Measurements from ENCODE around the gene GIMAP8.

Gene GIMAP8

GRCh38 chr7:150444674-150445365 is 5.6 kb upstream of the GIMAP8 start:
- peaks cover 31% of the 10 kb centered on the region for H3K4me1 ChIP-seq (ENCODE audit: low read depth, poor library complexity, severe bottlenecking)
- H3K36me3 ChIP-seq (ENCODE audit: insufficient read depth): no peaks in the 10 kb centered on the region
- TF ChIP-seq CTCF (conservative IDR thresholded peaks at IDR 0.05; ENCODE audit: low read depth, low read length): no peak
- no peak overlapping the region for H3K27ac ChIP-seq
- H3K4me2 ChIP-seq: no peak overlapping the region
- no peaks in the 10 kb centered on the region for H3K27me3 ChIP-seq (ENCODE audit: insufficient read depth, low read depth)
- H4K20me1 ChIP-seq (ENCODE audit: insufficient read depth): no peaks in the 10 kb centered on the region
- H2AFZ ChIP-seq (ENCODE audit: low read depth): no peak overlapping the region
- no peak overlapping the region for H3K4me3 ChIP-seq (IDR thresholded peaks at IDR 0.05; ENCODE audit: insufficient read depth, low read depth, low read length)
- H3K79me2 ChIP-seq (ENCODE audit: insufficient read depth, low read depth): no peaks in the 10 kb centered on the region
- no peak overlapping the region for H3K9ac ChIP-seq

GRCh38 chr7:150446288-150446938 is 4.0 kb upstream of the GIMAP8 start:
- Histone ChIP-seq H3K79me2 (ENCODE audit: insufficient read depth, low read depth) (no peaks in the 10 kb centered on the region), H3K4me3 (IDR thresholded peaks at IDR 0.05; ENCODE audit: insufficient read depth, low read depth, low read length) (no peak overlapping the region), H4K20me1 (ENCODE audit: insufficient read depth) (no peaks in the 10 kb centered on the region), H3K9ac (no peak overlapping the region), H3K4me2 (peak overlapping the region; percentile 14), H3K36me3 (ENCODE audit: insufficient read depth) (no peaks in the 10 kb centered on the region), H3K4me1 (ENCODE audit: low read depth, poor library complexity, severe bottlenecking) (peaks cover 31% of the 10 kb centered on the region), H3K27ac (0 out of 2 replicates have a peak overlapping the region, but pooled peaks have one; percentile 1), H3K27me3 (ENCODE audit: insufficient read depth, low read depth) (no peaks in the 10 kb centered on the region), H2AFZ (ENCODE audit: low read depth) (no peak overlapping the region)
- no peak for TF ChIP-seq CTCF (conservative IDR thresholded peaks at IDR 0.05; ENCODE audit: low read depth, low read length)

GRCh38 chr7:150447966-150448788 is 2.3 kb upstream of the GIMAP8 start:
- TF ChIP-seq CTCF (conservative IDR thresholded peaks at IDR 0.05; ENCODE audit: low read depth, low read length): no peak
- peaks cover 31% of the 10 kb centered on the region for H3K4me1 ChIP-seq (ENCODE audit: low read depth, poor library complexity, severe bottlenecking)
- no peak overlapping the region for H3K9ac ChIP-seq
- H3K79me2 ChIP-seq (ENCODE audit: insufficient read depth, low read depth): no peaks in the 10 kb centered on the region
- no peak overlapping the region for H3K4me3 ChIP-seq (IDR thresholded peaks at IDR 0.05; ENCODE audit: insufficient read depth, low read depth, low read length)
- no peaks in the 10 kb centered on the region for H3K36me3 ChIP-seq (ENCODE audit: insufficient read depth)
- peak overlapping the region; percentile 3 for H3K4me2 ChIP-seq
- H3K27me3 ChIP-seq (ENCODE audit: insufficient read depth, low read depth): no peaks in the 10 kb centered on the region
- H4K20me1 ChIP-seq (ENCODE audit: insufficient read depth): no peaks in the 10 kb centered on the region
- no peak overlapping the region for H3K27ac ChIP-seq
- peak overlapping the region; percentile 63 for H2AFZ ChIP-seq (ENCODE audit: low read depth)

- TF ChIP-seq CTCF (conservative IDR thresholded peaks at IDR 0.05; ENCODE audit: low read depth, low read length): peak; percentile 99
- peak overlapping the region; percentile 3 for H3K4me2 ChIP-seq
- H4K20me1 ChIP-seq (ENCODE audit: insufficient read depth): no peaks in the 10 kb centered on the region
- peak overlapping the region; percentile 63 for H2AFZ ChIP-seq (ENCODE audit: low read depth)
- peaks cover 31% of the 10 kb centered on the region for H3K4me1 ChIP-seq (ENCODE audit: low read depth, poor library complexity, severe bottlenecking)
- no peaks in the 10 kb centered on the region for H3K36me3 ChIP-seq (ENCODE audit: insufficient read depth)
- H3K27me3 ChIP-seq (ENCODE audit: insufficient read depth, low read depth): no peaks in the 10 kb centered on the region
- H3K27ac ChIP-seq: no peak overlapping the region
- no peaks in the 10 kb centered on the region for H3K79me2 ChIP-seq (ENCODE audit: insufficient read depth, low read depth)
- no peak overlapping the region for H3K4me3 ChIP-seq (IDR thresholded peaks at IDR 0.05; ENCODE audit: insufficient read depth, low read depth, low read length)
- no peak overlapping the region for H3K9ac ChIP-seq
Observed at GRCh38 chr7:150448789-150449147, 1.7 kb upstream of the GIMAP8 start.

Data from KMS-11 (cell line).